Measurements from ENCODE around the gene BHLHE23. TPM values are rescaled to one million over a fixed set of nuclear protein-coding genes. Genes with fewer than 3 reads are reported as not detected.

The BHLHE23 gene
- polyA plus RNA-seq (2013, experiment 1 of 2), result not detected
- not detected for polyA plus RNA-seq (2013, experiment 2 of 2)

DNA sequence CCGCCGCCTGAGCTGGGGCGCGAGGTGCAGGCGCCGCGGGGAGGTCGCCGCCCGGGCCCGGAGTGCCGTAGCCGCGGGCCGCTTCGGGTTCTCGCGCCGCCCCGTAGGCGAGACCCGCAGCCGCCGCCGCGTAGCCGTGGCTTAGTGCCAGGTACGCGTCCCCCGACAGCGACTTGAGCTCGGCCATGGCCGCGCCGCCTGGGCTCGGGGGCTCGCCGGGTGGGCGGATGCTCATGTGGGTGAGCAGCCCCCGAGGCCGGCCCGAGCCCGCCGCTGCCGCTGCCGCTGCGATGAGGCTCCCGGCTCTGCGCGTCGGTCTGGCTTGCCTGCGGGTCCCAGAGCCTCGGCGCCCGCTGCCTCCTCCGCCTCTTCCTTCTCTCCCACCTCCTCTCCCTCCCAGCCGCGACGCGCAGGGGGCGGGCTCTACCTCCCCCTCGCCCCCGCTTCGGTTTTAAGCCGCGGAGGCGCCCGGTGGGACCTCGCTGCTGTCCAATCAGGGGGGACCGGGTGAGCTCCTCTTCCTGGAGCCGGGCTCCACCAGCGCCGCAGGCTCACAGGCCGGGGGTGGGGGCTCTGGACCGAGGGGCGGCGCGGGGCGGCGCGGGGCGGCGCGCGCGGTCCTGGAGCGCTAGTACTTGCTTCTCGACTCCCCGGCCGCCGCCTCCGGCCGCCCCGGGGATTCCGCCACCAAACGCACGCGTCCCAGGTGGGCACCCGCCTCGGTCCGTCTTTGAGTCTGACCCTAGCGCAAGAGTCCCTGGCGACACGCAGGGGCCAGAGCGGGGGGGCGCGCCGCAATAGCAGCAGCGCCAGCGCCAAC, at the start of gene BHLHE23:
Gene BHLHE23 (minus strand): TSS at position 425 of the 820 bp plus-strand sequence. CDS start 190 bp downstream, at position 235.
- peak within 1 kb of the TSS in 1 of 2 donors; percentile 60 for H3K4me3 ChIP-seq (ENCODE audit: low read length in 2 of 2)
- peak within 1 kb of the TSS; percentile 83 for H2AFZ ChIP-seq (ENCODE audit: low read length)

DNA sequence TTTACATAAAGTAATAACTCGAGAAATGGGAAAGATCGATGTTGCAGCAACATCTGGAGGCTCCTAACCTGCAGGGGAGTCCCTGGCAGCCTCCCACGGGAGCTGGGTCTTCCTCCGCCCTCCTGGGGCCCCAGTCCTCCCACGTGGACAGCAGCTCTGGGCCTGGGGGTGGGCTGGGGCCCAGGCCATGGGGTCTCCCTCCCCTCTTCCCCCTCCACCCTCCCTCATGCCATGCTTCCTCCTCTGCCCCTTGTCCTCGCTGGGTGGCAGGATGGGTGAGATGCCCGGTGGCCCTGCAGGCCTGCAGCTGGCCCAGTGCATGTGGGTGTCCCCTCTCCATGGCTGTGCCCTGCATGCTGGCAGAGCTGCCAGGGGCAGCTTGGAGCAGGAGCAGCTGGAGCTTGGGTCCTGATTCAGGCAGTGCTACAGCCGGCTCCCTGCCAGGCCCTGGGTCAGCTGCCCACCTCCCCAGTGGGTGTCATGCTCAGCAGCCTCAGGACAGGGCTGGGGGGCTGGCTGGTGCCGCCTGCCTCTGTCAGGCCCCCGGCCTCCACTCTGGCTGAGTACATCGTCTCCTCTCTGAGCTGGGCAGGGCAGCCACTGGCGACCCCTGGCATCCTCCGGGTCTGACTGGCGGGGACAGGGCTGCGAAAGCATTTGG, 48.9 kb upstream of the BHLHE23 start:
- WGBS, 2 donors (ENCODE audit: extremely low coverage in 2 of 2, insufficient read length in 2 of 2, insufficient replicate concordance in 1 of 2), result no CpG with 5 or more reads among the region's 15 CpGs

More for the DNA sequence above, at the start of gene BHLHE23:
- no CpG with 5 or more reads among the region's 110 CpGs for WGBS, 2 donors (ENCODE audit: extremely low coverage in 2 of 2, insufficient read length in 2 of 2, insufficient replicate concordance in 1 of 2)
- Histone ChIP-seq H3K4ac (ENCODE audit: low read length) (no peak within 1 kb of the TSS), H3K27ac (replicated peaks; ENCODE audit: low read length) (no peak within 1 kb of the TSS), H3K36me3 (replicated peaks in 1 of 2; ENCODE audit: control insufficient read depth in 2 of 2, insufficient read depth in 2 of 2, low read length in 2 of 2) (no peaks in the 10 kb centered on the region), H2BK12ac (ENCODE audit: low read length) (peak within 1 kb of the TSS; percentile 49), H2BK5ac (ENCODE audit: low read length) (peak within 1 kb of the TSS; percentile 39), H3K4me2 (ENCODE audit: insufficient read depth, low read length, poor library complexity, severe bottlenecking) (peak within 1 kb of the TSS; percentile 73), H4K8ac (ENCODE audit: low read depth, low read length) (peak within 1 kb of the TSS; percentile 9), H3K9ac (ENCODE audit: low read depth, low read length, poor library complexity) (peak within 1 kb of the TSS; percentile 44), H2BK120ac (ENCODE audit: low read depth, low read length) (no peak within 1 kb of the TSS), H3K9me3 (replicated peaks in 1 of 2; ENCODE audit: control insufficient read depth in 2 of 2, insufficient read depth in 1 of 2, low read depth in 1 of 2, low read length in 2 of 2) (peaks cover 0 to under 1% of the 10 kb centered on the region in 2 donors), H3K23ac (ENCODE audit: low read depth, low read length, poor library complexity) (peak within 1 kb of the TSS; percentile 91), H3K4me1 (ENCODE audit: control insufficient read depth in 2 of 2, insufficient read depth in 1 of 2, low read depth in 1 of 2, low read length in 2 of 2) (peaks cover 7 to 21% of the 10 kb centered on the region in 2 donors), H3K14ac (ENCODE audit: low read length) (no peak within 1 kb of the TSS), H3K27me3 (ENCODE audit: control insufficient read depth in 3 of 3, insufficient read depth in 3 of 3, low read depth in 1 of 3, low read length in 3 of 3) (peaks cover 53 to 90% (median 77%) of the 10 kb centered on the region in 3 experiments), H2BK15ac (ENCODE audit: low read length) (peak within 1 kb of the TSS; percentile 55), H3K79me1 (ENCODE audit: low read depth, low read length) (peaks cover 3% of the 10 kb centered on the region), H2AK5ac (ENCODE audit: low read depth, low read length) (peak within 1 kb of the TSS; percentile 74), H4K91ac (ENCODE audit: low read depth, low read length, poor library complexity) (no peak within 1 kb of the TSS), H3K18ac (ENCODE audit: low read length) (peak within 1 kb of the TSS; percentile 94)
- peak; percentile 69 for DNase-seq (ENCODE audit: low spot score)

DNA sequence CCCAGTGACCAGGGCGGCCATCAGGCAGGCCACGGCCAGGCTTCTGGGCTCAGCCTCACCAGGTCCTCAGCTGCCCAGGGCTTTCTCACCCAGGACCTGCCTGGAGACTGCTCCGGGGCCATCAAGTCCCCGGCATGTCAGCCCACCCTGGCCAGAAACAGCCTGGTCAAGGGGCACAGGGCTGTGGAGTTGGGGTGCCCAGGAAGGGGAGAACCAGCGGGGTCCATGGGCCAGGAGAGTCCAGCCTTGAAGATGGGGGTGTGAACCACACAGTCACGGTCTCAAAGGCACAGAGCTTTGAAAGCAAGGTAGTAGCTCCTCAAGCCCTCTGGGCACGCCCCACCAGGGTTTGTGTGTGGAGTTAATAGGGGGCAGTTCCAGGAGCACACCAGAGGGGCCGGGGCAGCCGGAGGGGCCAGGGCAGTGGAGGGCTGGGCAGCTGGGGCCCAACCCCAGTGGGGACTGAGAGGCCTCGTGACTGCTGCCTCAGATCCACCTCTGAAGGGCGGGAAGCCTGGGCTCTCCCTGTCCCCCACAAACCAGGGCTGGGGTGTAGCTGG, 48.0 kb upstream of the BHLHE23 start:
- Histone ChIP-seq H2BK5ac (ENCODE audit: low read length) (no peak overlapping the region), H3K9ac (ENCODE audit: low read depth, low read length, poor library complexity) (no peak overlapping the region), H3K36me3 (replicated peaks in 1 of 2; ENCODE audit: control insufficient read depth in 2 of 2, insufficient read depth in 2 of 2, low read length in 2 of 2) (no peaks in the 10 kb centered on the region), H4K8ac (ENCODE audit: low read depth, low read length) (no peak overlapping the region), H3K4me2 (ENCODE audit: insufficient read depth, low read length, poor library complexity, severe bottlenecking) (no peak overlapping the region), H3K27ac (replicated peaks; ENCODE audit: low read length) (no peak overlapping the region), H3K14ac (ENCODE audit: low read length) (peak overlapping the region; percentile 42), H2AFZ (ENCODE audit: low read length) (no peak overlapping the region), H3K4me1 (ENCODE audit: control insufficient read depth in 2 of 2, insufficient read depth in 1 of 2, low read depth in 1 of 2, low read length in 2 of 2) (peaks cover 17 to 20% of the 10 kb centered on the region in 2 donors), H3K4ac (ENCODE audit: low read length) (no peak overlapping the region), H2AK5ac (ENCODE audit: low read depth, low read length) (peak overlapping the region; percentile 73), H3K9me3 (replicated peaks in 1 of 2; ENCODE audit: control insufficient read depth in 2 of 2, insufficient read depth in 1 of 2, low read depth in 1 of 2, low read length in 2 of 2) (no peaks in the 10 kb centered on the region), H2BK120ac (ENCODE audit: low read depth, low read length) (no peak overlapping the region), H2BK15ac (ENCODE audit: low read length) (peak overlapping the region; percentile 64), H3K79me1 (ENCODE audit: low read depth, low read length) (no peaks in the 10 kb centered on the region), H3K23ac (ENCODE audit: low read depth, low read length, poor library complexity) (no peak overlapping the region), H3K27me3 (ENCODE audit: control insufficient read depth in 3 of 3, insufficient read depth in 3 of 3, low read depth in 1 of 3, low read length in 3 of 3) (peaks cover 0 to 24% (median 2%) of the 10 kb centered on the region in 3 experiments), H3K18ac (ENCODE audit: low read length) (peak overlapping the region; percentile 71), H3K4me3 (ENCODE audit: low read length in 2 of 2) (no peak overlapping the region), H4K91ac (ENCODE audit: low read depth, low read length, poor library complexity) (no peak overlapping the region), H2BK12ac (ENCODE audit: low read length) (no peak overlapping the region)
- no peak for DNase-seq (ENCODE audit: low spot score)
- no CpG with 5 or more reads among the region's 11 CpGs for WGBS, 2 donors (ENCODE audit: extremely low coverage in 2 of 2, insufficient read length in 2 of 2, insufficient replicate concordance in 1 of 2)

More for the DNA sequence above, 48.9 kb upstream of the BHLHE23 start:
- H3K79me1 ChIP-seq (ENCODE audit: low read depth, low read length), result no peaks in the 10 kb centered on the region
- H2BK120ac ChIP-seq (ENCODE audit: low read depth, low read length), result no peak overlapping the region
- no peak overlapping the region for H2BK12ac ChIP-seq (ENCODE audit: low read length)
- no peak overlapping the region for H3K14ac ChIP-seq (ENCODE audit: low read length)
- H2BK5ac ChIP-seq (ENCODE audit: low read length), result no peak overlapping the region
- peaks cover 0 to 24% (median 2%) of the 10 kb centered on the region in 3 experiments for H3K27me3 ChIP-seq (ENCODE audit: control insufficient read depth in 3 of 3, insufficient read depth in 3 of 3, low read depth in 1 of 3, low read length in 3 of 3)
- H3K4me2 ChIP-seq (ENCODE audit: insufficient read depth, low read length, poor library complexity, severe bottlenecking), result no peak overlapping the region
- H3K18ac ChIP-seq (ENCODE audit: low read length), result peak overlapping the region; percentile 63
- H3K4me1 ChIP-seq (ENCODE audit: control insufficient read depth in 2 of 2, insufficient read depth in 1 of 2, low read depth in 1 of 2, low read length in 2 of 2), result peaks cover 18 to 26% of the 10 kb centered on the region in 2 donors
- H3K36me3 ChIP-seq (replicated peaks in 1 of 2; ENCODE audit: control insufficient read depth in 2 of 2, insufficient read depth in 2 of 2, low read length in 2 of 2), result no peaks in the 10 kb centered on the region
- no peak overlapping the region for H3K4me3 ChIP-seq (ENCODE audit: low read length in 2 of 2)
- H3K9ac ChIP-seq (ENCODE audit: low read depth, low read length, poor library complexity), result peak overlapping the region; percentile 52
- DNase-seq (ENCODE audit: low spot score), result no peak
- peak overlapping the region; percentile 67 for H3K4ac ChIP-seq (ENCODE audit: low read length)
- no peak overlapping the region for H4K91ac ChIP-seq (ENCODE audit: low read depth, low read length, poor library complexity)
- peak overlapping the region; percentile 70 for H2BK15ac ChIP-seq (ENCODE audit: low read length)
- H3K27ac ChIP-seq (replicated peaks; ENCODE audit: low read length), result no peak overlapping the region
- peak overlapping the region; percentile 88 for H2AK5ac ChIP-seq (ENCODE audit: low read depth, low read length)
- H3K23ac ChIP-seq (ENCODE audit: low read depth, low read length, poor library complexity), result peak overlapping the region; percentile 86
- H2AFZ ChIP-seq (ENCODE audit: low read length), result no peak overlapping the region
- H3K9me3 ChIP-seq (replicated peaks in 1 of 2; ENCODE audit: control insufficient read depth in 2 of 2, insufficient read depth in 1 of 2, low read depth in 1 of 2, low read length in 2 of 2), result no peaks in the 10 kb centered on the region
- H4K8ac ChIP-seq (ENCODE audit: low read depth, low read length), result no peak overlapping the region
